COR-L47 (cell line): ENCODE measurements around the gene LRRC25.

Experiments
- DNase-seq: peaks from one replicate; lab custom pipeline; 2025; lab: John Stamatoyannopoulos, UW

Gene LRRC25

DNA sequence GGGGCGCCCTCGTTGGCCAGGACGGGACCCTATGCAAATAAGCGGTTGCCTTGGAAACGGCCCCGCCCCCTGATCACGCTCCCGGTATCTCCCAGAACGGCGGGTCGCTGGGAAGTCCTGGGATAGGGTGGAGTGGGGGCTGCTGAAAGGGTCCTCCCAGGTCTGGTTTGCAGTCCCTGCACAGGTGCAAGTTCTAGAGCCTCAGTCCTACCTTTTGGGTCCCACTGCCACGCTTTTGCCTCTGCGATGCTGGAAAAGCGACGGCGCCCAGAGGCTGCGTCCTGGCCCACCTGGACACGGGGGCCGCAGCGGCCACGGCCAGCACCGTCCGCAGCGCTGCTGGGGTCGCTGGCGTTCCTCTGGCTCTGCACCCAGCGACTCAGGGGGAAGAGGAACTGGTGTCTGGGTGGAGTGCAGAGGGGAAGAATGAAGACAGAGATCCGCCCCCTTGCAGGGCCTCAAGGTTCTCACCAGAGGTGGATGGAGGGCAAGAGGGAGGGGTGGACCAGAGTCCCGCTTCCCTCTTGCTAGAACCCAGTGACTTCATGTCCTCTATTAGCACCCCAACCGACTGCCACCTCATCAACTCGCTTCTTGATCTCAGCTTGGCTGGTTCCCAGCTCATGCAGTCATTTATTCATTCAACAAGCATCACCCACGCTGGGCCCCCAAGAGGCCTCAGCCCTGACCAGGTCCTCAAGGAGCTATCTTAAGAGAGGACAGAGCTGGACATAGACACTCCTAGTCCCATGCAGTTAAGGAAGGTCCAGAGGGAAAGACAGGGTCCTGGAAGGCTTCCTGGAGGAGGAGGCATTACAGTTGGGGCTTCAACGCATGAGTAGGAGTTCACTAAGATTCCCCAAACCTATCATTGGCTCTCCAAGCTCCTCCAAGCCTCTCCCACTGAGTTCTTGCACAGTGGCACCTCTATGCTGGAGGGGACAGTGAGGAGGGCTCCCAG is at the start of gene LRRC25:
Gene LRRC25, minus strand, starts transcription at position 381 of the 961 bp plus-strand sequence. CDS start 659 bp downstream, outside the sequence.
- no peak for DNase-seq

DNA sequence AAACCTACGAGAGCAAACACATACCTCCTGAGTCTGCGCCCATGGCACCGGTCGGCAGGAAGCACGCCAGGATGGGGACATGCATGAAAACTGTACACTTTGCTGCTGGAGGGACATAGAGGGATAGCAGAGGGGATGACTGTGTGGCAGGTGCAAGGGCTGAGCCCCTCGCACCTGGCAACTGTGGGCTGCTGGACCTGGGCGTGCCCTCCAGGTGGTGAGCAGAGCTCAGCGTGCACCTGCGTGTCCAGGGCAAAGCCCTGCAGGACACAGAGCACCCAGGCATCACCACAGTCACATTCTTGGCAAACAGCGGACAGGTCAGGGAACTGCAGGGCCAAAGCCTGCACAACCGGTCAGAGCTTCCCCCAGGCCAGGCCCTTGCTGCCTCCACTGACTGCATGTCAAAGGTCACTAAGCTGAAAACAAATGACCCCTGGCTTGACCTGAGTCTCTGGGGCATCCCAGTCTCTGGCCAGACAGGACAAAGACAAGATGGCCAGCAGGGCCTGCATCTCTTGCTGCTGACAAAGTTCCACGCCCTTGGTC is 49.5 kb upstream of the LRRC25 start:
- DNase-seq = no peak

DNA sequence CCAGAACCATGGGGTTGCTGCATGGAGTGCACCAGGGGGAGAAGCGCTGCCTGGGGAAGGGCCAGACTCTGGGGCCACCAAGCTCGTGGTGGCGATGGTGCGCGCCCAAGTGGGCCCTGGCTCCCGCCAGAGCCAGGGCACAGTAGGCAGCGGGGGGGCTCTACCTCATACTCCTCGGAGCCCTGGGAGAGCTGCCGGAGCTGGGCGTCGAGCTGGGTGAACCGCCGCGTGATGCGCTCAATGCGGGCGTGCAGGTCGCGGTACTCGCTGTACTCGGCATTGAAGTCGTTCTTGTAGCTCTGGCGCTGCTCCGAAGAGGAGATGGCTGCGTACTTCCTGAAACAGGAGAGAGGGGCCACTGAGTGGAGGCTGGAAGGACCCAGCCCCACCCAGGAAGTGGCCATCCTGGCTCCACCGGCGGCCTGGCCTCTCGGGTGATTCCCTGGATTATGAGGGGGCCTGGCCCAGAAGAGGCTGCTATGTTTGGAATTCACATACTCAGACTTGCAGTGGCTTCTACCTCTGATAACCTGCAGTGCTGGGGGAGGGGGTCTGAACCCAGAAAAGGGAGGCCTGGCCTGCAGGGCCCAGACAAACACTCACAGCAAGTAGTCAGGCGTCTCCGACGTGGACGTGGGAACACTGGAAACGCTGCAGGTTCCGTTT is 48.9 kb upstream of the LRRC25 start:
- DNase-seq = no peak

DNA sequence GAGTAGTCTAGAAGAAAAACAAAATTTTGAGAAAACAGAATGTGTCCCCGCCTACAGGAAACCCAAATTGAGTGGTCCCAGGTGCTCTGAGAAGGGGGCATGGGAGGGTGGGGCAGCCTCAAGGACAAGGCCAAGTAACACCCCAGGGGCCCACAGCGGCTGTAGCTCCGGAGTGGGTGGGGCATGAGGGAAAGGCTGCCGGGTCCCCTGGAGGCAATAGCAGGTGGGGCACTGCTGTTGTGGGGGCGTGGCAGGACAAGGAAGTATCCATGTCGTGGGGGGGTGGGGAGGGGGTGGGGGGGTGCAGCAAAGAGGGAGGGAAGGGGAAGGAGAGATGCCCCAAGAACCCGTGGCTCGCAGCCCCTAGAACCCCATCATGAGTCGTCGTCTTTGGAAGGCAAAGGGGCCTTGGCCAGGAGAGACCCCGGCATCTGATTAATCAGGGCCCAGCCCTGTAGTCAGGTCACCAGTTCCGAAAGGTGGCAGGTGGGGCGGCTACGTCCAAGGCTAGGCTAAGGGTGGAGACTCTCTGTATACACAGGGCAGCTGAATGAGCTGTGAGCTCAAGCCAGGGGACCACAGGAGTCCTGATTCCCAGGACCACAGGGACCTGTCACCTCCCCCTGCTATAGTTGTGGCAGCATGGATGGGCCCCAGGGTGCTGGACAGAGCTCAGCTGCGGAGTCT is 48.0 kb upstream of the LRRC25 start:
- DNase-seq = no peak

DNA sequence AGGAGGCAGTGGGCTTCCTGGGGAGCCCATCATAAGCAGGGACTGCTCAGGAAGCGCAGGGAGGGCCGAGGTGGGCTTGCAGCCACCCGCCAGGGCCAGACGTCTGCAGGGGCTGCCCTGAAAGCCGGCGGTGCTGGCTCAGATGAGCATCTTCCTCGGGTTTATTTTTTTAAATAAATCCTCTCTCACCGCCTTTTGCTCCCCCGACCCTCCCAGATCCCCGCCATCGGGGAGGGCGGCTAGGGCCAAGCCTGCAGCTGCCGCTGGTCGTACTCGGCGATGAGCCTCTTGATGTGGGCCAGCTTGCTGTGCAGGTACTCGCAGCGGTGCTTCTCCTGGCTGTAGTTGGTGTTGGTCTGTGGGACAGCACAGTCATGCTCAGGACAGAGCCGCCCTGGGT is 47.1 kb upstream of the LRRC25 start:
- DNase-seq = no peak

DNA sequence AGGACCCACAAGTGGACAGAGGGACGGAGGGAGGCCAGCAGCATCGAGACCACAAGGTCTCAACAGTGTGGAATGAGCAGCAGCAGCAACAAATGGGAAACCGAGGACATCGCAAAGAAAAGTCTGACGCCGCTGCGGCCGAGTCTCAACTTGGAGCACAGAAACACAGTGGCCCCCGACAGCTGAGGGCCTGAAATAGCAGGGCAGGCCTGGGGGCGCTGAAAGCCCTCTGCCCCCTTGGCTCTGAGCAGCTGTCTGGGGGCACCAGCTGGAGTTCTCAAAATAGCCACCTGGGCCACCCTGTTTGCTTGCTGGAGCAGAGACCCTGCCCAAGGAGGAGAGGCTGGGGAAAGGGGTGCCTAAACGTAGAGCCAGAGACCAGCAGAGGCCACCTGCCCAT is 46.4 kb upstream of the LRRC25 start:
- DNase-seq = no peak

DNA sequence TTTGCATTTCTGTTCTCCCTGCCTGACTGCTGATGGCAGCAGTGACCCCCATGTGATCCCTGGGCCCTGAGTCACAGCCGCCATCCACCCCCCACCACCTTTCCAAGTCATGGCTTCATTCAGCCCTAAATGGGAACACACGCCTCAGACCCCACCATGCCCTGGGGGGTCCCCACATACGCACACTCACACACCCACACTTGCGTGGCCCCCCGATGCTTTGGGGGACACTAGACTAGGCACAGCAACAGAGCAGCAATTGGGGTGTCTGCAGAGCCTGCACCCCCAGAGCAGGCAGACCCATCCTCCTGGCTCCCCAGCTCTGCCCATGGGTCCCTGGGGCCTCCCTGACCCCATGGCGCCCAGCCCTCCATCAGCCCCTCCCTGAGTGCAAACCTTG is 46.0 kb upstream of the LRRC25 start:
- DNase-seq = no peak

DNA sequence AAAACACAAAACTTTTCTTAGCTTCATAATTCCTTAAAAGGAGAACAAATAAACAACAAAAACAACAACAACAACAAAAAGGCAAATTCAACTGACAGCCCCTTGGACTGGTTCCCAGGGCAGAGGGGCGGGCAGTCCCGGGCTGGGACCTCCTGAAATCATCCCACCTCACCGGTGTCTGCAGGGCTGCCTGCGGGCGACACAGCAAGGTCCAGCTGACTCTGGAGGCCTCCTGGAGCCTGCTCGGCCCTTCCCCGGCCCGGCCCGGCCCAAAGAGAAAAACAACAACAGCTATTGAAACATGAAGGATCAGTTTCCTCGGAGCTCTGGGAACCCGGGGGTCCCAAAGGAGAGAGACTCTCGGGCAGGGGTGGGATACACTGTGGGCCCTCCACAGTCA is 45.5 kb upstream of the LRRC25 start:
- no peak for DNase-seq

DNA sequence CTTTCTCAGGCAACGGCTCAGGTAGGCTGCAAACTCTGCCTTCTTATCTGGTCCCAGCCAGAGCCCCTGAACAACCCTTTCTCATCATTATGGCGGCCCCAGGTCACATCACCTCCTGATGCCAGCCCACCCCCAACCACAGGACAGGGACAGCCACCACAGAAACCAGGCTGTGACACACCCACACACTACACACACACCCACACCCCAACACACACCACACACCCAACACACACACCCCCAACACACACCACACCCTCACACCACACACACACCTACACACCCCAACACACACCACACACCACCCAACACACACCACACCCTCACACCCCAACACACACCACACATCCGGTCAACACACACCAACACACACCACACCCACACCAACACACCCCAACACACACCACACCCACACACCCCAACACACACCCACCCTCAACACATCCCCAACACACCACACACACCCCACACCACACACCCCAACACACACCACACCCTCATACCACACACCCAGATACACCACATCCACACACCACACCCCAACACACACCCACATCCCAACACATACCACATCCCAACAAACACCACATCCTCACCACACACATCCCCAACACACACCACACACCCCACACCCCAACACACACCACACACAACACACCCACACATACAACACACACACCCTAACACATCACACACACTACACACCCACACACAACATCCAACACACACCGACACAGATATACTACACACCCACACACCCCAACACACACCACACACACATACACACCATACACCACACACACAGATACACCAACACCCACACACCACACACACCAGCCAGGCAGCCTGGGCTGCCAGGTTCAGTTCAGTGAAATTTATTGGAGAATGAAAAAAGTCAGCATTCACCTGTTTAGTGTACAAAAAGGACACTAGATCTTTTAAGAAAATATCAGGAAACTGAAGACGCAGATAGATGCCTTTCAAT is 44.7 kb upstream of the LRRC25 start:
- no peak for DNase-seq

DNA sequence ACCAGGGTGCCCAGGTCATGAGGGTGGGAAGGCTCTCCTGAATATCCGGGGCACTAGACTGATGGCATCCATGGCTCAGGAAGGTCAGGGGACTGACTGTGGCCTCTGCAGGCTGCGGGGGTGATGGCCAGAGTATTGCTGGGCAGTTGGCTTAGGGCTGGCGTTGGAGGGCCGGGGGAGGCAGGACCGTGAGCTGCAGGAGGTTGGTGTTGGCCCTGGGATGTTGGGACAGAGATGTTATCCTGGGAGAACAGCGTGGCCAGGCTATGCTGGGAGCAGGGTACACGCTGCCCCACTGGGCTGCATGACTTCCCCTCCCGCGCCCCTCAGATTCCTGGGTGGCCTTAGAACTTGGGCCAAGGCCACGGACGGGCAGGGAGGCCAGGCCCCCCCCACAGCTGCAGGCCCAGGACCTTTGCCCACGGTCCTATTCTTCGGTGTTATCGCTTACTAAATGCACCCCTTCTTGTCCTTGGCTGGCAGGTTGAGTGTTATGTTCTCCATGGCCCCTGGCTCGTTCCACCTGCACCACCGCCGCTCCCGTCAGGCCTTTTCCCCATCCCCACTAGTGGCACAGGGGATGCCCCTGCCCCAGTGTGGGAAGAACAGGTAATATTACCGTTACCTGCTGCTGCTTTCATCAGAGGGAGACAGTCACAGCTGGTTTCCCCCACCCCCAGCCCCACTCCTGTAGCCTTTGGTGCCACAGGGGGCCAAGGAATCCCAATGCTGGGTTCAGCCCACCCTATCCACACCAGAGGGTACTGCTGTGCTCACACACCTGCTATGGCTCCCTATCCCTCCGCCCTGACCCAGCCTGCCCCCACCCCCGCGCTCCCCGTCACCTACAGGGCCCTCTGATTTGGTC is 43.7 kb upstream of the LRRC25 start:
- DNase-seq = no peak

DNA sequence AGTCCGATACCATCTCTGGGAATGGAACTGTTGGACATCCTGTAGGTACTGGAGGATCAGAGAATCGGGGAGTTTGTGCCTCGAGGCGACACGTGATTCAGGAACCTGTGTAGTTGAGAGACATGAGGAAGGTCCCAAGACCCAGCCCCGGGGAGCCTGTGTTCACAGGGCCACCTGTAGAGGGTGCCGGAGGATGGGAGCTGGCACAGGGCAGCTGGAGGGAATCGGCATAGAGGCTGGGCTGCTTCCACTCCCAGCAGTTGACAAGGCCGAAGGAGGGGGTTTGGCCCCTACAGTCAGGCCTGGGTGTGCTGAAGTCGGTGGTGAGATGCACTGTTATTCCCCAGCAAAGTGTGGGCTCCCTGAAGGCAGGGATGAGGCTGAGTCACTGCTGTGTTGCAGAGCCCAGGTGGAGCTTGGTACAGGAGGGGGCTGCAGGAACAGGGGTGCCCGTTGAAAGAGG is 43.0 kb upstream of the LRRC25 start:
- no peak for DNase-seq

DNA sequence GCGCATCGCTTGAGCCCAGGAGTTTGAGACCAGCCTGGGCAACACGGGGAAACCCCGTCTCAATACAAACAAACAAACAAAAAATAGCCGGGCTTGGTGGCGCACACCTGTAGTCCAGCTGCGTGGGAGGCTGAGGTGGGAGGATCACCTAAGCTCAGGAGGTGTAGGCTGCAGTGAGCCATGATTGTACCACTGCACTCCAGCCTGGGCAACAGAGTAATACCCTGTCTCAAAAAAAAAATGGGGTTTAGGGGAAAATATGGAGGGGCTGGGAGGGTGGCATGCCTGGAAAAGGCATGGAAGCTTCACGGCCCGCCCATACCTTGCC is 42.5 kb upstream of the LRRC25 start:
- no peak for DNase-seq

DNA sequence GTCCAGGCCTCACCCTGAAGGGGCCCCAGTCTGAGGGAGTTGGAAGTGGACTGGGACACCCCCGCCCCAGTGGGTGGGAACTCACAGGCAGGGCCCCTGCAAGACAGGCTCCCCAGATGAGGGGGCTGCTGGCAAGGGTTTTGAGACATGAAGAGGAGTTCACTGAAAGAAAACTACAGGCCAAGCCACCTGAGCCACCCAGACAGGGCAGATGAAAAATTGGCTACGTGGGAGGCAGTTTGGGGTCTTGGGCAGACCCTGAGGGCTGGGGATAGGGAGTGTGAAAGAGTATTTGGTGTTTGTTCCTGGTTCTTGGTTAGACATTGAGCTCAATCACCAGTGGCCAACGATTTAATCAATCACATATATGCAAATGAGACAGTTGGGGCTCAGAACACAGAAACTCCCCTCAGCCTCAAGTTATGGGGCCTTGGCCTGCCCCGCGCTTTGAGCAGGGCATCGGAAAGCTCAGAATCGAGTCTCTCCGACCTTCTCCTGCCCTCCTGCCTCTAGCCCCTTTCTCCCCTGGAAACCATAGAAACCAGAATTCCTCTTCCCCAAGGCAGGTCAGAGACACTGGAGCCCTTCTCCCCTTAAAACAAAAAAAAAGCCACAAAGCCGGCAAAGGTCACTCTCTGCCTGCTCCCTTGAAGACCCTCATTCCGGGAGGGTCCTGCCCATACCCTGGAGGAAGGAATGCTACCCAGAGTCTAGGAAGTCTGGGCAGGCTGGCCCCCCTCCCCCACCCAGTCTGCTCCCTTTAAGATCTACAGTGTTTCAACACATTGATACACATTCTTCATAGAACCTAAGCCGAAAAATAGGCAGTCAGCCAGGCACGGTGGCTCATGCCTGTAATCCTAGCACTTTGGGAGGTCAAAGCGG is 41.8 kb upstream of the LRRC25 start:
- no peak for DNase-seq

DNA sequence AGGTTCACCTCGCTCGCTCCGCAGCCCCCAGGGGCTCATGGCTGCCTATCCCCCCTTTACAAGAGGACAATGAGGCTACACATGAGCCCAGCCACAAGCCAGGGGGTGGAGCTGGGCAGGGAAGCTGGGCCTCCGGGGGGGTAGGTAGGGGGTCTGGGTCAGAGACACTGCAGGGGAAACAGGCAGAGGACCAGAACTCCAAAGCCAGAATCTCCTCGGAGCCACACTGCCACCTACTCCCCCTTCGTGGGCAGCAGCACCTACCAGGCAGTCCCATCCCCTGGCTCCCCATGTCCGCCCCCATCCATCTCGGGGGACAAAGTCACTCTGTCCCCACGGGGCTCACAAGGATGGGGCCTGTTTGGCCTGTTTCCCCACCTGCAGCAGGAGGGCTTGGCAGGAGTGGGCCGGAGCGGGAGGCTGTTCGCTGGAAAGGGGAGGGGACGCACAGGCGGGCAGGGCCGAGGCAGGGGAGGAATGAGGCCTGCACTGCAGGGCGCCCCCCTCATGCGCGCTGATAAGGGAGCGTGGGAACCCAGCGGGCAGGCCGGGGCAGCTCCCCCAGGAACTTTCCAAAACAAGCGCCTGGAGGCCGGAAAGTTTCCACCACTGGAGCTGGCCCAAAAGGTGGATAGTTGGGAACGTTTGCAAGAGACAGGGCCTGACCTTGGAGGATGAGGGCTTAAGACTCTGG is 41.1 kb upstream of the LRRC25 start:
- DNase-seq = no peak

DNA sequence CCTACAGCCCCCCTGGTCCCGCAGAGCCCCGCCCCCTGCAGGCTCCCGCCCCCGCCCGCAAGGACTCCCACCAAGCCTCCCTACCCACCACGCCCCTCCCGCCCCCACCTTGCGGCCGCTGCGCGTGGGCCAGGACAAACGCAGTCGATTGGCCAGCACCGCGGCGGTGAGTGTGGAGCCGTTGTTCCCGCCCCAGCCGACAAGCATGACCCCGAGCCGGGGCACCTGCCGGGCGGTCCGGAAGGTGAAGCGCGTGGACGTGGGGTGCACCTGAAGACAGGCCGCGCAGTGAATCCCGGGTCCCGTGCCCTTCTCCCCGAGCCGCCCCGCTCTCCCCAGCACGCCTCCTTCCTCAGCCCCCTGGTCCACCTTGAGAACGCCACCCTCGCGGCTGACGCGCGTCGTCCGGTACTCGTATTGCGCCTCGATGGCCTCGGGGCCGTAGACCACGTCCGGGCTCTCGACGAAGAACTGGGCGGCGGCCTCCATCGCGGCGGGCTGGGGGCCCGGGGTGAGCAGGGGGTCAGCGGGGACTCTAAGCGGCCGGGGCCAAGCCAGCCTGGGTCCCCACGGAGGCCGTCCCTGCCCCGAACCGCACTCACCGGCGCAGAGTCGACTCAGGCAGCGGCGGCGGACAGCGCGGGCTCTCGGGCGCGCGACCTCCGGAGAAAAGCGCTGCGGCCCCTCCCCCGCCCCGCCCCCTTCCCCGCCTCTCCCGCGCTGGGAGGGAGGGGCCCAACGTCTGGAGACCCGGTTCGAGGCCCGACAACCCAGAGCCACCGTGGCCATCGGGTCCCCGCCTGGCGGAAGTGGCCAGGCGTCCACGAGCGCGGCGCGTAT is 40.3 kb upstream of the LRRC25 start, which contains the start of gene ISYNA1:
Gene ISYNA1, minus strand, starts transcription at position 643 of the 840 bp plus-strand sequence. Its CDS starts 154 bp downstream, at position 489.
- peak; percentile 18 for DNase-seq

DNA sequence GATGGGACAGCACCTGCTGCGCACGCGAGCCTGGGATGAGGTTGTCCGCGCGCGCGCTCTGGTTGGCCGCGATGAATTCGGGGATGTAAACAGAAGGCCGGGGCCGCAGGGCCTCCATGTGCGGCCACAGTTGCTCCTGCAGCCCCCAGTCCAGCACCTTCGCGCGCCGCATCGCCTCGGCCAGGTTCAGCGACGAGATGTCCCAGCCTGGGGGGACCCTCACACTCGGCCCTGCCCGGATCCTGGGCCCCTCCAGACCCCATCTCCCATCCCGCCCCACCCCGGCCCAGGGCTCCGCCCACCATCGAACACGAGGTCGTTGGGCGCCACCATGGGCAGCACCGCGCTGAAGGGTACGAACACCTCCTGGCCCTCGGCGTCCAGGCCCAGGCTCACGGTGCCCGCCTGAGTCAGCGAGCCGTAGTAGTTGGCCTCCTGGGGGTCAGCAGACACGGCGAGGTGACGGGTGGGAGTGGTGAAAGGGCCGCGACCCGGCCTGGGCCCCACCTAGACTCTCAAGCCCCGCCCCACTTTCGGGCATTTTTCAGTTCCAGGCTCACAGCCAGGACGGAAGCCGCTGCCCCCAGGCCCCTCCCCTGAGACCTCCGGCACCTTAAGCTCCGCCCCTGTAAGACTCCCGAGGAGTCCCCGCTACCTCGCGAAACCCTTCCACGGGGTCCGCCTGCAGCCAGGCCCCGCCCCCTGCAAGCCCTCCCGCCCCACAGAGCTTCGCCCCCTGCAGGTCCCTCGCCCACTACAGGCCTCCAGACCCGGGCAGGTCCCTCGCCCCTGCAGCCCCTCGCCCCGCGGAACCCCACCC is 39.5 kb upstream of the LRRC25 start:
- DNase-seq = peak; percentile 52
